ENCODE results near the gene ASCL5. TPM values are rescaled to one million over a fixed set of nuclear protein-coding genes. Genes with fewer than 3 reads are reported as not detected.

ASCL5 gene
- total and polyA plus RNA-seq, 2 of the 13 experiments (the other 11 are each of a cell fraction or from before 2014, with no cell fraction given), result not detected

DNA sequence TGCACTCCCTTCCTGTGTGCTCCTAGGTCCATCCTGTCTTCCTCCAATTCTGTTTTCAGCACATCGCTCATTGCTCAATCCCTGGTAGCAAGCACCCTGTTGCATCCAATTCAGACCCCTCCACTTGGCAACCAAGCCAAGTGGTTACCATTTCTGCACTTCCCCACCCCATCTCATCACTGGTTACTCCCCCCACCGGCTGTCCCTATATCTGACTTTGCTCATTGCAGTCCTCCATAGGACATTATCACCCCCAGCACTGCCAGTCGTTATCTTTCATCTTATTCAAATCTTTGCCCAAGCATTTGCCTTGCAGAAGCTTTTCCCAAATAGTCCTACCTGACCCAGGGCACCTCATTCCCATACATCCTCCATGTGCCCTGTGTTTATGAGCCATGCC, 29.4 kb upstream of the ASCL5 start (continued):
- TF ChIP-seq, protein P1, sequence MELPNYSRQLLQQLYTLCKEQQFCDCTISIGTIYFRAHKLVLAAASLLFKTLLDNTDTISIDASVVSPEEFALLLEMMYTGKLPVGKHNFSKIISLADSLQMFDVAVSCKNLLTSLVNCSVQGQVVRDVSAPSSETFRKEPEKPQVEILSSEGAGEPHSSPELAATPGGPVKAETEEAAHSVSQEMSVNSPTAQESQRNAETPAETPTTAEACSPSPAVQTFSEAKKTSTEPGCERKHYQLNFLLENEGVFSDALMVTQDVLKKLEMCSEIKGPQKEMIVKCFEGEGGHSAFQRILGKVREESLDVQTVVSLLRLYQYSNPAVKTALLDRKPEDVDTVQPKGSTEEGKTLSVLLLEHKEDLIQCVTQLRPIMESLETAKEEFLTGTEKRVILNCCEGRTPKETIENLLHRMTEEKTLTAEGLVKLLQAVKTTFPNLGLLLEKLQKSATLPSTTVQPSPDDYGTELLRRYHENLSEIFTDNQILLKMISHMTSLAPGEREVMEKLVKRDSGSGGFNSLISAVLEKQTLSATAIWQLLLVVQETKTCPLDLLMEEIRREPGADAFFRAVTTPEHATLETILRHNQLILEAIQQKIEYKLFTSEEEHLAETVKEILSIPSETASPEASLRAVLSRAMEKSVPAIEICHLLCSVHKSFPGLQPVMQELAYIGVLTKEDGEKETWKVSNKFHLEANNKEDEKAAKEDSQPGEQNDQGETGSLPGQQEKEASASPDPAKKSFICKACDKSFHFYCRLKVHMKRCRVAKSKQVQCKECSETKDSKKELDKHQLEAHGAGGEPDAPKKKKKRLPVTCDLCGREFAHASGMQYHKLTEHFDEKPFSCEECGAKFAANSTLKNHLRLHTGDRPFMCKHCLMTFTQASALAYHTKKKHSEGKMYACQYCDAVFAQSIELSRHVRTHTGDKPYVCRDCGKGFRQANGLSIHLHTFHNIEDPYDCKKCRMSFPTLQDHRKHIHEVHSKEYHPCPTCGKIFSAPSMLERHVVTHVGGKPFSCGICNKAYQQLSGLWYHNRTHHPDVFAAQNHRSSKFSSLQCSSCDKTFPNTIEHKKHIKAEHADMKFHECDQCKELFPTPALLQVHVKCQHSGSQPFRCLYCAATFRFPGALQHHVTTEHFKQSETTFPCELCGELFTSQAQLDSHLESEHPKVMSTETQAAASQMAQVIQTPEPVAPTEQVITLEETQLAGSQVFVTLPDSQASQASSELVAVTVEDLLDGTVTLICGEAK (IDR thresholded peaks at IDR 0.05), result no peak
- TF ChIP-seq, protein P1 (CRISPR knock-in tag; IDR thresholded peaks at IDR 0.05), result no peak
- TF ChIP-seq ZNF451 (CRISPR knock-in tag; IDR thresholded peaks at IDR 0.05) (no peak), ZNF605 (CRISPR knock-in tag; IDR thresholded peaks at IDR 0.05) (no peak)
- TF ChIP-seq, protein P2, sequence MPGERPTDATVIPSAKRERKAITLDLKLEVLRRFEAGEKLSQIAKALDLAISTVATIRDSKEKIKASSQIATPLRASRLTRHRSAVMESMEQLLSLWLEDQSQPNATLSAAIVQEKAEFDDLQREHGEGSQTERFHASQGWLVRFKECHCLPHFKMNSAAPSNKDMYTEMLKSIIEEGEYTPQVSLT (CRISPR knock-in tag; IDR thresholded peaks at IDR 0.05; ENCODE audit: borderline replicate concordance, low read depth), result no peak
